HUES64 (cell line): Measurements from ENCODE around the gene DPP6.

Source experiments
- H3K27ac ChIP-seq: 2 replicates; pipeline ENCODE4 v1.7.0; 2013; ENCODE audit warnings: low read depth, low read length, inconsistent platforms
- H3K27me3 ChIP-seq: 2 replicates; pipeline ENCODE4 v1.6.1; 2013; ENCODE audit warnings: mild to moderate bottlenecking, low read length; ENCODE audit not compliant: insufficient read depth
- H3K36me3 ChIP-seq: 2 replicates; pipeline ENCODE4 v1.6.1; 2013; ENCODE audit warnings: mild to moderate bottlenecking, low read length; ENCODE audit not compliant: insufficient read depth
- H3K4me1 ChIP-seq: 2 replicates; pipeline ENCODE4 v1.6.1; 2013; ENCODE audit warnings: mild to moderate bottlenecking, low read length, moderate library complexity; ENCODE audit not compliant: insufficient read depth
- H3K4me3 ChIP-seq: 2 replicates; pipeline ENCODE4 v1.5.1; 2013; ENCODE audit warnings: mild to moderate bottlenecking, low read length, moderate library complexity
- H3K9ac ChIP-seq: 2 replicates; pipeline ENCODE4 v1.6.1; 2013; ENCODE audit warnings: mild to moderate bottlenecking, low read depth, low read length
- H3K9me3 ChIP-seq: 2 replicates; pipeline ENCODE4 v1.6.1; 2013; ENCODE audit warnings: low read depth, low read length; ENCODE audit not compliant: insufficient read depth
- WGBS: fragments of 150-250, 120-280 bp; methylation state at CpG from one replicate; pipeline ENCODE4 v1.1.7; 2013; ENCODE audit warnings: missing lambda C conversion rate; 5-methylcytosine and 5-hydroxymethylcytosine counted together

Gene DPP6

GRCh38 chr7:154777023-154777422 lies 724.8 kb downstream of the DPP6 start:
- Histone ChIP-seq H3K36me3 (no peaks in the 10 kb centered on the region), H3K4me1 (0 out of 2 replicates have a peak, but pooled peaks cover 3% of the 10 kb centered on the region), H3K27me3 (no peaks in the 10 kb centered on the region), H3K9ac (no peak overlapping the region), H3K9me3 (no peaks in the 10 kb centered on the region), H3K4me3 (no peak overlapping the region), H3K27ac (no peak overlapping the region)
- WGBS: 90% methylated on average over 5 of the region's 5 CpGs

GRCh38 chr7:154777489-154777888 lies 725.3 kb downstream of the DPP6 start:
- H3K4me3 ChIP-seq: no peak overlapping the region
- H3K4me1 ChIP-seq: 0 out of 2 replicates have a peak, but pooled peaks cover 3% of the 10 kb centered on the region
- H3K36me3 ChIP-seq: no peaks in the 10 kb centered on the region
- no peaks in the 10 kb centered on the region for H3K27me3 ChIP-seq
- no peaks in the 10 kb centered on the region for H3K9me3 ChIP-seq
- no peak overlapping the region for H3K9ac ChIP-seq
- 94% methylated on average over 13 of the region's 13 CpGs for WGBS
- H3K27ac ChIP-seq: no peak overlapping the region

- no peaks in the 10 kb centered on the region for H3K36me3 ChIP-seq
- no peak overlapping the region for H3K9ac ChIP-seq
- H3K9me3 ChIP-seq: no peaks in the 10 kb centered on the region
- WGBS: 94% methylated on average over 6 of the region's 6 CpGs
- H3K27ac ChIP-seq: no peak overlapping the region
- no peak overlapping the region for H3K4me3 ChIP-seq
- H3K27me3 ChIP-seq: no peaks in the 10 kb centered on the region
- H3K4me1 ChIP-seq: 0 out of 2 replicates have a peak, but pooled peaks cover 3% of the 10 kb centered on the region
Measured at GRCh38 chr7:154777908-154778307, 725.7 kb downstream of the DPP6 start.

GRCh38 chr7:154781369-154782303 lies 729.4 kb downstream of the DPP6 start:
- Histone ChIP-seq H3K36me3 (no peaks in the 10 kb centered on the region), H3K9me3 (peaks cover 4% of the 10 kb centered on the region; the same call in 1 of the 2 replicates), H3K27ac (no peak overlapping the region), H3K27me3 (no peaks in the 10 kb centered on the region), H3K4me3 (no peak overlapping the region), H3K4me1 (0 out of 2 replicates have a peak, but pooled peaks cover 3% of the 10 kb centered on the region), H3K9ac (no peak overlapping the region)
- WGBS: 91% methylated on average over 15 of the region's 16 CpGs

GRCh38 chr7:154783281-154783909 lies 731.2 kb downstream of the DPP6 start:
- 91% methylated on average over 18 of the region's 18 CpGs for WGBS
- no peaks in the 10 kb centered on the region for H3K36me3 ChIP-seq

GRCh38 chr7:154785898-154786297 lies 733.7 kb downstream of the DPP6 start:
- Histone ChIP-seq H3K27ac (no peak overlapping the region), H3K36me3 (no peaks in the 10 kb centered on the region), H3K9me3 (peaks cover 4% of the 10 kb centered on the region; the same call in 1 of the 2 replicates), H3K4me3 (no peak overlapping the region), H3K9ac (no peak overlapping the region), H3K4me1 (no peaks in the 10 kb centered on the region), H3K27me3 (no peaks in the 10 kb centered on the region)
- WGBS: 87% methylated on average over 2 of the region's 2 CpGs

More at GRCh38 chr7:154783281-154783909, 731.2 kb downstream of the DPP6 start:
- H3K9me3 ChIP-seq: peaks cover 4% of the 10 kb centered on the region; the same call in 1 of the 2 replicates
- H3K4me3 ChIP-seq: no peak overlapping the region
- no peak overlapping the region for H3K9ac ChIP-seq
- H3K27me3 ChIP-seq: no peaks in the 10 kb centered on the region
- 0 out of 2 replicates have a peak, but pooled peaks cover 3% of the 10 kb centered on the region for H3K4me1 ChIP-seq
- no peak overlapping the region for H3K27ac ChIP-seq

- Histone ChIP-seq H3K9ac (no peak overlapping the region), H3K27me3 (peaks cover 5% of the 10 kb centered on the region; the same call in 1 of the 2 replicates), H3K27ac (no peak overlapping the region), H3K4me1 (no peaks in the 10 kb centered on the region), H3K4me3 (no peak overlapping the region), H3K36me3 (no peaks in the 10 kb centered on the region), H3K9me3 (peaks cover 4% of the 10 kb centered on the region; the same call in 1 of the 2 replicates)
- 79% methylated on average over 6 of the region's 6 CpGs for WGBS
Measured at GRCh38 chr7:154789404-154789803, 737.2 kb downstream of the DPP6 start.

- 0 out of 2 replicates have a peak, but pooled peaks cover 4% of the 10 kb centered on the region for H3K4me1 ChIP-seq
- H3K9ac ChIP-seq: no peak overlapping the region
- H3K27ac ChIP-seq: no peak overlapping the region
- H3K4me3 ChIP-seq: no peak overlapping the region
- WGBS: 83% methylated on average over 4 of the region's 4 CpGs
- no peaks in the 10 kb centered on the region for H3K36me3 ChIP-seq
- peaks cover 5% of the 10 kb centered on the region; the same call in 1 of the 2 replicates for H3K27me3 ChIP-seq
- no peaks in the 10 kb centered on the region for H3K9me3 ChIP-seq
Measured at GRCh38 chr7:154791611-154792010, 739.4 kb downstream of the DPP6 start.

GRCh38 chr7:154792436-154793055 lies 740.3 kb downstream of the DPP6 start:
- no peaks in the 10 kb centered on the region for H3K36me3 ChIP-seq
- 93% methylated on average over 7 of the region's 7 CpGs for WGBS
- H3K9ac ChIP-seq: no peak overlapping the region
- no peak overlapping the region for H3K4me3 ChIP-seq
- no peak overlapping the region for H3K27ac ChIP-seq
- H3K9me3 ChIP-seq: no peaks in the 10 kb centered on the region
- 0 out of 2 replicates have a peak, but pooled peaks cover 4% of the 10 kb centered on the region for H3K4me1 ChIP-seq
- peaks cover 5% of the 10 kb centered on the region; the same call in 1 of the 2 replicates for H3K27me3 ChIP-seq

GRCh38 chr7:154794147-154794780 lies 742.1 kb downstream of the DPP6 start:
- H3K27me3 ChIP-seq: peaks cover 5% of the 10 kb centered on the region; the same call in 1 of the 2 replicates
- no peak overlapping the region for H3K27ac ChIP-seq
- H3K9ac ChIP-seq: peak overlapping the region; percentile 34; the same call in 1 of the 2 replicates
- no peaks in the 10 kb centered on the region for H3K36me3 ChIP-seq
- H3K9me3 ChIP-seq: no peaks in the 10 kb centered on the region
- 13% methylated on average over 50 of the region's 50 CpGs for WGBS
- peak overlapping the region; percentile 44 for H3K4me3 ChIP-seq
- H3K4me1 ChIP-seq: 0 out of 2 replicates have a peak, but pooled peaks cover 4% of the 10 kb centered on the region
